Fibroblast of pulmonary artery (primary cell): Measurements from ENCODE around the gene TNNT3.

Experiments
- DNase-seq: peaks from one replicate; pipeline ENCODE4 v3.0.0-alpha.2; 2010; ENCODE audit warnings: low read depth
- H3K4me3 ChIP-seq: replicated peaks from 2 replicates; pipeline ENCODE4 v1.5.1; 2011; ENCODE audit warnings: low read depth, mild to moderate bottlenecking, control low read depth, low read length, moderate library complexity
- TF ChIP-seq, protein P1 (sequence below): IDR thresholded peaks from 2 replicates; pipeline ENCODE4 v1.5.1; 2011; ENCODE audit warnings: mild to moderate bottlenecking, control low read depth, low read length, inconsistent platforms; ENCODE audit errors: missing control alignments

Gene TNNT3

DNA sequence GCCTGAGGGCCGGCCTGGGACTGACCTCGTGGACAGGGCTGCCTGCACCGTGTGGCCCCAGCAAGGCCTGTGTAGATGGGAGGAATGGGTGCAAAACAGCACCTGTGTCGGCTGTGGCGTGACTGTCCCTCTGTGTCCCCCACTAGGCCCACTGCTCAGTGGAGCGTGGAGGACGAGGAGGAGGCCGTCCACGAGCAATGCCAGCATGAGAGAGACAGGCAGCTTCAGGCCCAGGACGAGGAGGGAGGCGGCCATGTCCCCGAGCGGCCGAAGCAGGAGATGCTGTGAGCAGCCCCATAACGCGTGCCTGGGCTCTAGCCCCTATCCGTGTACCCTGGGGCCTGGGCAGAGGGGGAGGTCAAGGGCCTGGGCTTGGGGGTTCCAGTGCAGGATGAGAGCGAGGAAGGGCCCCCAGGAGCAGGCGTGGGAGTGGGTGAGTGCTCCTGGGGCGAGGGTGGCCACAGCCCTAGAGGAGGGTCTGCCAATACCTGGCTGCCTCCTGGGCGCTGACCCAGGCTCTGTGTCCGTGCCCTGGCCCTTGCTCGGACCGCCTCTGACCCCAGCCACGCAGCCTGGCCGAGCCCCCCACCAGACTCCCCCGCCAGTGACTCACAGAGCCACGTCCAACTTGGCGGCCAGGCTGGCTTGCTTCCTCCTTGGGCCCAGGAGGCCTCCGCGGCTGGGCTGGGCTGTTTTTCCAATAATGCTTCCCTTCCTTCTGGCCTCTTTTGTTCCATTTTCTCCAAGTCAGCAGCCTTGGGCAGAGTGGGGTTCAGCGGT, 39.4 kb upstream of the TNNT3 start:
- peak; percentile 59 for DNase-seq
- H3K4me3 ChIP-seq = no peak overlapping the region
- TF ChIP-seq, protein P1, sequence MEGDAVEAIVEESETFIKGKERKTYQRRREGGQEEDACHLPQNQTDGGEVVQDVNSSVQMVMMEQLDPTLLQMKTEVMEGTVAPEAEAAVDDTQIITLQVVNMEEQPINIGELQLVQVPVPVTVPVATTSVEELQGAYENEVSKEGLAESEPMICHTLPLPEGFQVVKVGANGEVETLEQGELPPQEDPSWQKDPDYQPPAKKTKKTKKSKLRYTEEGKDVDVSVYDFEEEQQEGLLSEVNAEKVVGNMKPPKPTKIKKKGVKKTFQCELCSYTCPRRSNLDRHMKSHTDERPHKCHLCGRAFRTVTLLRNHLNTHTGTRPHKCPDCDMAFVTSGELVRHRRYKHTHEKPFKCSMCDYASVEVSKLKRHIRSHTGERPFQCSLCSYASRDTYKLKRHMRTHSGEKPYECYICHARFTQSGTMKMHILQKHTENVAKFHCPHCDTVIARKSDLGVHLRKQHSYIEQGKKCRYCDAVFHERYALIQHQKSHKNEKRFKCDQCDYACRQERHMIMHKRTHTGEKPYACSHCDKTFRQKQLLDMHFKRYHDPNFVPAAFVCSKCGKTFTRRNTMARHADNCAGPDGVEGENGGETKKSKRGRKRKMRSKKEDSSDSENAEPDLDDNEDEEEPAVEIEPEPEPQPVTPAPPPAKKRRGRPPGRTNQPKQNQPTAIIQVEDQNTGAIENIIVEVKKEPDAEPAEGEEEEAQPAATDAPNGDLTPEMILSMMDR = no peak

DNA sequence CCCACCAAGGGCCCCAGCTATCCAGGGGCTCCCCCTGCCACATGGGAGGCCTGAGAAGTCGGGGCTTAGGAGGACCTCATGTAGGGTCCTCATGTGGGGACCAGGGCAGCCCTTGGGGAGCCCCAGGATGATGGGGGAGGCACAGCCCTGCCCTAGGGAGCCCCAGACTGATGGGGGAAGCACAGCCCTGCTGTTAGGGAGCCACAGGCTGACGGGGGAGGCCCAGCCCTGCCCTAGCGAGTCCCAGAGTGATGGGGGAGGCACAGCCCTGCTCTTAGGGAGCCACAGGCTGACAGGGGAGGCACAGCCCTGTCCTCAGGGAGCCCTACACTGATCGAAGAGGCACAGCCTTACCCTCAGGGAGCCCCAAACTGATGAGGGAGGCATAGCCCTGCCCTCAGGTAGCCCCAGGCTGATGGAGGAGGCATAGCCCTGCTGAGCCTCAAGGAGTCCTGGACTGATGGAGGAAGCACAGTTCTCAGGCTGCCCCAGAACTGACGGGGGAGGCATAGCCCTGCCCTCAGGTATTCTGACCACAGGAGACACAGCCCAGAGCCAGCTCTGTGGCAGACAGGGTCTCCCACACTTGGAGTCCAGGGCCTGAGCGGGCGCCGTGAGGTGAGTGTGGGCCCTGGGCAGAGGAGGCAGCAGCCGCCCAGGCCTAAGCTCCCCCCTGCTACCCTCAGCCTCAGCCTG, 38.6 kb upstream of the TNNT3 start:
- TF ChIP-seq, protein P1 = no peak
- H3K4me3 ChIP-seq = no peak overlapping the region
- no peak for DNase-seq

DNA sequence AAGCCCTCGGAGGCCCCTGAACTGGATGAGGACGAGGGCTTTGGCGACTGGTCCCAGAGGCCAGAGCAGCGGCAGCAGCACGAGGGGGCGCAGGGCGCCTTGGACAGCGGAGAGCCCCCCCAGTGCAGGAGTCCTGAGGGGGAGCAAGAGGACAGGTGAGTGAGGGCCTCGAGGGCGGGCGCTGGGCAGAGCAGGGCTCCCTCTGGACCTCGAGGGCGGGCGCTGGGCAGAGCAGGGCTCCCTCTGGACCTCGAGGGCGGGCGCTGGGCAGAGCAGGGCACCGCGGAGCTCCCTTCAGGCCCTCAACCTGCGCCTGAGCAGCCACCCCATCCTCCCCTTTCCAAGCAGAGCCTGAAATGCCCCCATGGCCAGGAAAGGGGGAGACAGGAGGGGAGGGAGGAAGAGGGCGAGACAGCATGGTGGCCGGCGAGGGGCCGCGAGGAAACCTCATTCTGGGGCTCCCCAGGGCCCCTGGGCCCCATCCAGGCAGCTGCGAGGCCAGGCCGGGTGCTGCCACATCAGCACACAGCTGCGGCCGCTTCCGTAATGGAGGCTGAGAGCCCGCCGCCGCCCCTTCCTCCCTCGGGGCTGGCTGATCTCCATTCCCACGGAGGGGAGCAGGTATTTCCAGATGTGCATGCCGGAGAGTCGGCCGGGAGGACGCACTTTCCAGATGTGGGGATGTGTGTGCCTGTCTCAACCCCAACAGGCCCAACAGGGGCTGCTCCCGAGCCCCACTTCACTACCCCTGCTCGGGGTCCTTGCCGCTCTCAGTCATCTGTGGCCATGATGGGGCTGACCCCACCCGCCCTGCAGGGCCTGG, 37.9 kb upstream of the TNNT3 start:
- no peak overlapping the region for H3K4me3 ChIP-seq
- TF ChIP-seq, protein P1 = no peak
- no peak for DNase-seq

DNA sequence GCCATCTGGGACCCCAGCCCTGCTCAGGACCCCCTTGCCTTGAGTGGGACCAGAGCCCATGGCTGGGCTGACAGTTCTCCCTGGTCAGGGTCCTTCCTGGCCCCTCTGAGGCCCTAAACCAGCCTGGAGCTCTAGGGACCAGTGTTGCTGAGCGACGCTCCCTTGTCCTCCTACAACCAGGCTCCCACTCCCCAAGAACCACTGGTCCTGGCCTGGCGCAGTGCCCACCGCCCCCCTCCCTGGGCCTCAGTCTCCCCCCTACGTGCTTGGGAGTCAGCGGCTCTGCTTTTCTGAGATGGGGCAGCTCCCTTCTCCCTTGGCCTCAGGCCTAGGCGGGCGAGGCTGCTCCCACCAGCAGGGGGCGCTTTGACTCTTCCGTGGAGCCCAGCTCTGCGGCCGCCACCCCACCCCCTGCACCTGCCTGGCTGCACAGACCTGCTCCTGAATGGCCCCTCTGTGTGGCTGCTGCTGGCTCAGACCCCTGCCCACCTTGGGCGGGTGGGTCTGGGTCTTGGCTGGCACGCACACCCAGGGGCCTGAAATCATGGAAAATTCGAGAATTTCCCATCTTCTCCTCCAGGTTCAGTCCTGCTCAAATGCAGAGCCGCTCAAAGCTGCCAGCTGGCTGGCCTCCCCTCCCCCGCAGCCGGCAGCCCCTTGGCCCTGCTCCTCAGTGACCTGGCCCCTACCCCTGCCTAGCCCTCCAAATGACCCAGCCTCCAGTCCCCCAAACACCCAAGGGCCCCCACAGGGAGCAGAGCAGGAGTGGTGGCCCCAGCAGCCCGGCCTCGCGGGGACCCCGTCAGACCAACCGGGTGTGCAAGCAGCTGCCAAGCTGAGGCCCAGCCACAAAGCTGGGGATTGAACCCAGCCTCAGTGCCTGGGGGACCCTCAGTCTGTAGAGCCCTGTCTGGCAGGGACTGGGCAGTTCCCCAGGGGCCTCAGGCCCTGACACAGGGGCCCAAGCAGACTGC, 37.0 kb upstream of the TNNT3 start:
- peak; percentile 77 for DNase-seq
- TF ChIP-seq, protein P1 = peak; percentile 80
- H3K4me3 ChIP-seq = no peak overlapping the region

DNA sequence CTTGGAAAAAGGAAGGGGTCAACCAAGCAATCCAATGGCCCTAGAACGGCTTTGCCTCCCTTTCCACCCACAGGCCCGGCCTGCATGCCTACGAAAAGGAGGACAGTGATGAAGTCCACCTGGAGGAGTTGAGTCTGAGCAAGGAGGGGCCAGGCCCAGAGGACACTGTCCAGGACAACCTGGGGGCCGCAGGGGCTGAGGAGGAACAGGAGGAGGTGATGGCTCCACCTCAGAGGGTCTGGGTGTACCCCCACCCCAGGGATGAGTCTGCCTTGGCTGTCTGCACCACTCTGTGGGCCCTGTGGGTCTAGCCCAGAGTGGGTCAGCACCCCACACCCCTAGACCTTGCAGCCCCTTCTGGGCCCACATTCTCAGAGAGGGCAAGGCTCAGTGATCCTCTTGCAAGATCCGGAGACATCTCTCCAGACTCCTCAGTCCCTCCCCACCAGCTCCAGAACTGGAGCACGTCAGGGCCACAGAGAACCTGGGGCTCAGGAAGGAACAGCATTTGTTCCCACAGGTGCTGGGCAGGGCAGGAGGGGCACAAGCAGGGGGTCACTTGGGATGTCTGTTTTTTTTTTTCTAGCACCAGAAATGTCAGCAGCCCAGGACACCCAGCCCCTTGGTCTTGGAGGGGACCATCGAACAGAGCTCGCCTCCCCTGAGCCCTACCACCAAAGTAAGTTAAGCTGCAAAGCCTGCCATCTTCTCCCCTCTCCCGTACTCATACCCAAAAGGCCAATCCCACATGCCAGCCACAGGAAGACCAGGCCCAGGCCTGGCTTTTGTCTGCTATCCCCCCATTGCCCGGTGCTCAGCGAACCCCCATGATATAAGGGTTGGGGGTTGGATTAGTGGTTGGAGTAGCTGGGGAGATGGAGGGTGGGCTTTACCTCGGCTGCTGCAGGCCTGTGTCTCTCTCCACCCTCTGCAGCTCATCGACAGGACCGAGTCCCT, 35.9 kb upstream of the TNNT3 start:
- H3K4me3 ChIP-seq = no peak overlapping the region
- TF ChIP-seq, protein P1 = no peak
- no peak for DNase-seq
